HG03095 (cell line): ENCODE data around the gene CD300E.

Experiments
- ATAC-seq: cut with Tn5 transposase; IDR thresholded peaks from one replicate; pipeline ENCODE4 v1.9.1; 2021; ENCODE audit warnings: moderate library complexity; ENCODE audit not compliant: unreplicated experiment

Gene CD300E, protein sequence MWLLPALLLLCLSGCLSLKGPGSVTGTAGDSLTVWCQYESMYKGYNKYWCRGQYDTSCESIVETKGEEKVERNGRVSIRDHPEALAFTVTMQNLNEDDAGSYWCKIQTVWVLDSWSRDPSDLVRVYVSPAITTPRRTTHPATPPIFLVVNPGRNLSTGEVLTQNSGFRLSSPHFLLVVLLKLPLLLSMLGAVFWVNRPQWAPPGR

DNA sequence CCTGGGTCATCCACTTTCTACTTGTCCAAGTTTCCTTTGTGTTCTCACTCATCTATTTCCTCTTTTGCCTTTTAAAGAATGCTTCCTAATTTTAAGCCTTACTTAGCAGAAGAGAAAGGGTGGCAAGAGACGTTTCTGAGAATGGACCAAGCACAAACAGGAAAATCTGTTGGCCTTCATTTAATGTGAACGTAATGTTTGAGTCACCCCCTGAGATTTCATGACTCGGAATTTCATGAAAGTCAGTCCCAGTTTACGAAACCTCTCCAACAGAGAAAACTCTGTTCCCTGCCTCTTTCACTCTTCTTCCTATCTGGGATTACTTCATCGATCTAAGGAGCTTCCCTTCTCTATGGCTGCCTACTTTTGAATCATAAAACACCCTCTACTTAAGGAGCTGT lies at the start of gene CD300E:
CD300E (minus strand) TSS at position 46 of the 401 bp plus-strand sequence. CDS start 117 bp downstream, outside the sequence.
- no peak for ATAC-seq

DNA sequence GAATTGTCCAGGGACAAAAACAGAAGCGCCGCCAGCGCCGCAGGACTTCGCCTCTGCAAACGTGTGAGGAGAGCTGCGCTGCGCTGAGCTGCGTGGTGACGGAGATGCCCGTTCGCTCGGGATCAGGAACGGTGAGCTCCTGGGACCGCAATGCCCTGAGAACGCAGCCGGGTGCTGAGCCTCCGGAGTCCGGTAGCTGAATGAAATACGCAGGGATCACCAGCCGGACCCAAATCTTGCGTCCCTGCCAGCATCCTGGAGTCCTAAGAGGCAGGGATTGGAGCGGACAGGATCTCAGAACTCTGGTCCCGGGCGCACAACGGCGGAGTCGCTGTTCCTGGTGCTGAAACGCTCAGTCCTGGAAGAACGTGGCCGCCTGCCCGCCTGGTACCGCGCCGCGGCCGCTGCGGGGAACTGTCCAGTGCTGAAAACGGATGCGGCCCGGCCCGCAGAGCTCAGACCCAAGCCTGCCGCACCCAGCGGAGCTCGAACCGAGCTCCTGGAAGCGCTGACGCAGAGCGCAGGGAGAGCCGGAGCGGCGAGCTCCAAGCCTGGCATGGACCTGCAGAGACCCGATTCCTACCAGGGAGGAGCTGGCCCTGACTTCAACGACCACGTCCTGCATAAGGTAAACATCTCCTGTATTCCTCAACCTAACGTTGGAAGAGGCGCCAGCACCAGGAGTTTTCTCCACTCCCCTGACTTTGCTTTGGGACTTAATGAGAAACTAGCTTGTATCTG lies 47.7 kb upstream of the CD300E start:
- ATAC-seq, result no peak

DNA sequence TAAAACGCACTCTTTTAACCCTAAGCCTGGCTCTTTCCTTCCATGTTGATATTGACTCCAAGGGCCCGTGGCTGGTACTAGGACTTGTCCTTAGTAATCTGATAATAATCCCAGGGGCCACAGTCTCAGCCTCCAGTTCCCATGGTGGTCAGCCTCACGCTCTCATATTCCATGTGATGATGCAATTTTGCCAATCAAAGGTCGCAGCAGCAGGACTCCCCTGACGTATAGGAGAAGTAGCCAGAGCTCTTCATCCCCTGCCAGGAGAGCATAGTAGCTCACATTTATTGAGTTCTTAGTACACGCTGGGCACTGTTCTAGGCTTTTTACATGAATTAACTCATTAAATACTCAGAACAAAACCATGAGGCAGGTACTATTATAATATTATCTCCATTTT lies 46.8 kb upstream of the CD300E start:
- ATAC-seq, result no peak

DNA sequence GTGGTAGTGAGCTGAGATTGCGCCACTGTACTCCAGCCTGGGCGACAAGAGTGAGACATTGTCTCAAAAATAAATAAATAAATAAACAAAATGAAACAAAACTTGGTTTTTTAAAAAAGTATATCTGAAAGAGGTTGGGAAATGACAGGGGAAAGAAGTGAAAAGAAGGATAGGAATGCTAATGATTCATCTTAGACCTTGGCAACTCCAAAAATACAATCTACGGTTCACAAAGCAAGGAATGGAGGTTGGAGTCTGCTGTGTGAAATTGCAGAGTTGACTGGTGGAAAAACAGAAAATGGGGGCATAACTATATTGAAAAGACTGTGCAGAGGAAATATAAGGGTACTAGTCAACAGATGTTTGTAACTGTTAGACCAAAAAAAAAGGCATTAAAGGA lies 40.0 kb upstream of the CD300E start:
- ATAC-seq, result no peak

DNA sequence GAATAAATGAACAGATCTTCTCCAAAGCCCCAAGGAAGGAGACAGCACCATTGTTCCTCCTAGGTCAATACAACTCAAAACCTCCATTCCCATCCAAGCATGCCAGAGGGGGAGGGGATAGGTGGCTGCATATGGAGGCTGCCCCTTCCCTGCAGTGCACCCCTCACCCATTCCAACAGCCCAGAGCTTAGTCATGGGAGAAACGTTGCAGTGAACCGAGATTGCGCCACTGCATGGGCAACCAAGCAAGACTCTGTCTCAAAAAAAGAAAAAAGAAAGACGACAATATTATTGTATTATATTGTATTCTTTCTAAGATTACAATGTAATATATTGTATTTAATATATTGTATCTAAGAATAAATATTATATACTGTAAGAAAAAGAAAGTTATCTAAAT lies 36.4 kb upstream of the CD300E start:
- no peak for ATAC-seq

DNA sequence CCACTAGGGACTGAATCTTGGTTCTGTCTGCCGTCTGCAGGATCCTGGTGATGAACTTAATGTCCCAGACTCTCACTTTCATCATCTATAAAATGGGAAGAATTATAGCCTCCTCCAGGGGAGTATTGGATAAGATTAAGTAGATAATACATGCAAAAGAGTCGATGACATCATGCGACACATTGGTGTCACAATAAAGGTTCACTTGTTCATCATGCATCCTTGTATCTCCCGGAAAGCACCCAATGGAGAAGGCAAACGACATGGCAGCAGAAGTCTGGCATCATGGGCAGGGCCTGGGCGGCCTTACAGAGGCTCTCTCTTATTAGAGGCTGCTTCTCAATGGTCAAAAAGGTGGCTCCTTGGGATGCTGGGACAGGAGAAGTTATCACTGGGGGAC lies 35.1 kb upstream of the CD300E start:
- no peak for ATAC-seq

DNA sequence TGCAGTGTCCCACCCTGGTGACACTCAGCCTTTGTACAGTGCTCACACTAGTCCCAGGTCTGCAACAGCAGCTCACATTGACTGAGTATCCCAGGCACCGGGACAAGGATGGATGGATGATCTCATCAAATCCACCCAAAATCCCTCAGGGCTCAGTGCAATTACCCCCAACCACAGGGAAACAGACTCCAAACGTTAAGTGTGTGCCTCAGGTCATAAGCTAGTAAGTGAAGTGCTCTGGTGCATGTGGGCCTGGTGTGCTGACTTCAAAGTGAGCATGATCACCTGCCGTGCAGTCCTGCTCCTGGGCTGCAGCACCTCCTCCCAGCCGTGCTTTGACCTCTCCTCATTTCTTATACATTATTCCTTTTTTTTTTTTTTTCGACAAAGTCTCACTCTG lies 31.2 kb upstream of the CD300E start:
- no peak for ATAC-seq

DNA sequence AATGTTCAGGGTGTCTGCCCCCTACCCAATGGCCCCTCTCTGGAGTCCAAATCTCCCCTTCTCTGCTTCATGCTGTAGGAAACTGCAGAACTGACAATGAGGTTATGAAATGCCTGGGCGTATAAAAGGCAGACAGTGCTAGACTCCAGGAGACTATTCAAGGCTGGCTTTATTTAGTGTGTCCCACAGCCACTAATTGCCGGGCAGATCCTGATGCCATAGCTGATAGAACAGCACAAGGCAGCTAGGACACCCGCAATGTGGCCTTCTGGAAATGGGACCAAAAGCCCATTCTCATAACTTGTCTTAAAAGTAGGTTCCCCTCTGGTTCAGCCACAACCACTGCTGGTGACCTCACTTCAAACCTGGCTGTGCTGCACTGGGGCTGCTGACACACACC lies 28.5 kb upstream of the CD300E start:
- no peak for ATAC-seq

DNA sequence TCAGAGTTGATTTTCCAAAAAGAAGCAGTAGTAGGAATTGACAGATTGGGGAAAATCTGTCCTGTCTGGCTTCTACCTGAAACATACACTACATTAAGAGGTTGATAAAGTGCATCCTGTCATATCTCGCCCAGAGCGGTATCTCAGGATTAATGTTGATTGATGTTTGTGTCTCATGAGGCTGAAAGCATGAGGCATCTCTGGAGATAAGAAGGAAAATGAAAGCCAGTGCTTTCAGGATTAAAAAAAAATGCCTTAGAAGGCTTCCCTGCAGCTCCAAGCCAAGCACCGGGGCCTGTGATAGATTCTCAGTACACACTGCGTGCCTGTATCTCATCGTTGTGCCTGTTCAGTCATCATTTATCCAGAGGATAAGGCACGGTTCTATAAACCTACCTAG lies 26.4 kb upstream of the CD300E start:
- no peak for ATAC-seq

DNA sequence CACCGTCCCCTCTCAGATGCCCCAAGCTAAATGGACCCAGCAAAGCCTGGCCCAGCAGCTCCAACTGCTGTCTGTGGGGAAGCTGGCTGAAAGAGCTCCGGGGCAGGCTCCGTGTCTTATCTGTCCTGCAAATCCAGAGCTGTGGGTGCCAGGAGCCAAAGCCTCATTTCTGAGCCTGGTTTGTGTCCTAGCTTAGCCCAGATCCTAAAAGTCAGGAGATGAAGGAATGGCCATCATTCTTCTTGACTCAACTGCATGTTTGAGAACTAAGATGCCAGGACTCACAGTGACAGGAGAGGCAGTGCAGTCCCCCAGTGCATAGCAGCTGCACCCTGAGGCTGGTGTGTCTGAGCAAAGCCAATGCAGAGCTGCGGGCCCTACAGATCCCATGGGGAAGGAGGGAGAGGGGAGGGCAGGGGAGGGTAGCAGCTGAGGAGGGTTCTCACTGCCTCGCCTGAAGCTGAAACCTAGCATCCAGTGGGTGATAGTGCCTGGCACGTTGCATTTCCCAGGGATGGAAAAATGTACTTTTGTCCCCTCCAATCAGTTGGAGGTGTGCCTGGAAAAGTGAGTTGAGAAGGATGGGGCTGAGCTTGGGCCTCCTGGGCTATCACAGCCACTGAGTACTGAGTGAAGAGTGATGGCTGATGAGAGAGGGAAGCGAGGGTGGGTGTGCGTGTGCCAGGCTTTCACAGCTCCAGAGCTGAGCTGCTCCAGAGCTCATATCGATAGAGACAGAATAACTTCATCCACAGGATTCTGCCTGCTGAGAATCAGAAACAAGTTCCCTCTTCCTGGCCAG lies 24.5 kb upstream of the CD300E start:
- no peak for ATAC-seq

DNA sequence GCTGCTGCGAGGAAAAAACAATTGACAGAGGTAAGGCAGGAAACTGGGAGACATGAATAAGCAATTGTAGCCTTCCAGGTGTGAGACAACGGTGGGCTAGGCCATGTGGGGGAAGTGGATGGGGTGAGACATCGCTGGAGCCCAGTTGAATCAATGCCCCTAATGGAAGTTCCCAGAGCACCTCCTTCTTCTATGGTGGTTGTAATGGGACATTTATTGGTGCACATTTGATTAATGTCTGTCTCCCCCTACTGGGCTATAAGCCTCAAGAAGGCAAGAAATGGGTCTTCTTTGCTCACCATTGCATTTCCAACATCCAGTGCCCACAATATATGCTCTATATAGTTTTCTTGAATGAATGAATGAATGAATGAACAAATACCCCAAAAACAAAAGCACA lies 22.7 kb upstream of the CD300E start:
- no peak for ATAC-seq

DNA sequence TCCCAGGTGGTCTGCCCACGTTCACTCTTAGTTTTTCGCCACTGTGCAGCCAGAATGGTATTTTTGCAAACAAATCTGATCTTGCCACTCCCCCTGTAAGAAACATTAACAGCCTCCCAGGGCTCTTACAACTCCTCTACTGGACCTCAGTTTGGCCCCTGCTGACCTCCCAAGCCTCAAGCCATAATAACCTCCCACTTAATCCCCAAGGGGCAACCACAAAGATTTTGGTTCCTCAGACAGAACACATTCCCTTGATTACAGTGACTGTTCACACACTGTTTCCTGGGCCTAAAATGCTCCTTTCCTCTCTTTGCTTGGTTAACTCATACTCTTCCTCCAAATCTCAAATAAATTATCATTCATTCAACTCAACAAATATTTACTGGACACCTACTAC lies 21.5 kb upstream of the CD300E start:
- ATAC-seq, result no peak

DNA sequence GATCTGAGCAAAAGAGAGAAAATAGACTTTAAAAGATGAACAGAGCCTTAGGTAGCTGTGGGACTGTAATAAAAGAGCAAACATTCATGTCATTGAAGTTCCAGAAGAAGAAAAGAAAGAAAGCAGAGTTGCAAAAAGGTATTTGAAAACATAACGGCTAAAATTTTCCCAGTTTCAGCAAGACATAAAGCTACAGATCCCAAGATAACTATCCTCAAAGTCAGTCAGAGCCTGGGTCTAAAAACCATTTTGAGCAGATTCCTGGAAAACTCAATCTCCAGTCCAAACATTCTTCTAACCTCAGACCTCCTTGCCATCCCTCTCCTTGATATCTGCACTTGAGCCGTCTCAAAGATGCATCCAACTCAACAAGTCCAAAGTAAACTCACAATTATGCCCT lies 20.9 kb upstream of the CD300E start:
- no peak for ATAC-seq

DNA sequence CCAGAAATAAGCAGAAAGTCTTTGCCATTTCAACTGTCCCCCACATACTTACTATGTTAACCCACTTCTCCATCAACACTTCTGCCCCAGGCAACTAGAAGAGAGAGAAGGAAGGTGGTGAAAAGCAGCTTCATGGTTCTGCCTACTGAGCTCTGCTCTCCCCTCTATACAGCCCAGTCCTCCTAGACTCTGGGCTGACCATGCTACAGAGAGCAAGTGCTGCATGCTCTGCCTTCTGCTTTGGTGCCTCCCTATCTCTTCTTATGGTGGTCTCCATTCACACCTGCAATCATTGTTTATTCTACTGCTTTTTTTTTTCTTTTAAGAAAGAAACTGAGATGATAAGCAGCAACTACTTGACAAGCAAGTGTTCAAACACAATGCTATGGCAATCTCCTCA lies 20.3 kb upstream of the CD300E start:
- no peak for ATAC-seq

DNA sequence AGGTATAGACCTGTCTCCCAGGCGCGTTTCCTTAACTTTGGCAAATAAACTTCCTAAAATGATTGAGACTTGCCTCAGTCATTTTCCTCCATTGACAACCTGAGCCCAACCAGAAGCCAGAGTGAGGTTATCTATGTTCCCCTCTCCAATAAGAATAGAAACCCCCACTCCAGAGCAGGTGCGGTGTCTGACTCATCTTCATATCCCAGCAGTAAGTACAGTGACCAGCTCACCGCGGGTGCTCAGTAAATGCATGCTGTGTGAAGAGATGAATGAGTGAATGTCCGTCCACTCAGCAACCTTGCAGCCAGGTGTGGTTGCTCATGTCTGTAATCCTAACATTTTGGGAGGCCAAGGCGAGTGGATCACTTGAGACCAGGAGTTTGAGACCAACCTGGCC lies 19.5 kb upstream of the CD300E start:
- no peak for ATAC-seq

DNA sequence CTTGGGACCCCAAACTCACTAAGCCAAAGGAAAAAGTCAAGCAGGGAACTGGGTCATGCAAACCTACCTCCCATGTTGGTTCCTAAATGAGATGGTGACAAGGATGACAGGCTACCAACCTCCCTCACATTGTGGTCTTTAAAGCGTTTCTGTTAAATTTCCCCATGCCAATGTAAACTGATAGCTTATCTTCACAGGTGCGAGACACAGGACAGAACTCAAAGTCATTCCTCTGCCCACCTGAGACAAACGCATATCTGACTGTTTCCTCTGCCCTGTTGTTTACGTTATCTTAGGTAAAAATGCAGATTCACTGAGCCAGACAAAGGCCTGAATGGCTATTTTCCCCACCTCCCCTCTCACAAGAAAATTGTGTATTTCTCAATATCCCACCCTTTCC lies 19.0 kb upstream of the CD300E start:
- ATAC-seq, result no peak

DNA sequence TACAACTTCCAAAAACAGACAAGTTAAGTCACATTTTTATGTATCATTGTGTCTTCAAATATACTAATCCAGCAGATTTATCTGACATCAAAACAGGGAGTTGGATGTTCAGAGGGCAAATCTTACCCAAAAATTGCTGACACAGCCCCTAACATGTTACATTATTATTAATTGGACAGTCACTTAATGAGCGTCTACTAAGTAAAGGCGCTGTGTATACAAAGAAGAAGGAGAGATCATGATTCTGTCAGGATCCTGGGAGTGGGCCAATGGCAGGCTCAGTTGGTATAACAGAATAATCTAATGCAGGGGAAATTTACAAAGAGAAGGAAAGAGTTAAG lies 18.4 kb upstream of the CD300E start:
- ATAC-seq, result no peak

DNA sequence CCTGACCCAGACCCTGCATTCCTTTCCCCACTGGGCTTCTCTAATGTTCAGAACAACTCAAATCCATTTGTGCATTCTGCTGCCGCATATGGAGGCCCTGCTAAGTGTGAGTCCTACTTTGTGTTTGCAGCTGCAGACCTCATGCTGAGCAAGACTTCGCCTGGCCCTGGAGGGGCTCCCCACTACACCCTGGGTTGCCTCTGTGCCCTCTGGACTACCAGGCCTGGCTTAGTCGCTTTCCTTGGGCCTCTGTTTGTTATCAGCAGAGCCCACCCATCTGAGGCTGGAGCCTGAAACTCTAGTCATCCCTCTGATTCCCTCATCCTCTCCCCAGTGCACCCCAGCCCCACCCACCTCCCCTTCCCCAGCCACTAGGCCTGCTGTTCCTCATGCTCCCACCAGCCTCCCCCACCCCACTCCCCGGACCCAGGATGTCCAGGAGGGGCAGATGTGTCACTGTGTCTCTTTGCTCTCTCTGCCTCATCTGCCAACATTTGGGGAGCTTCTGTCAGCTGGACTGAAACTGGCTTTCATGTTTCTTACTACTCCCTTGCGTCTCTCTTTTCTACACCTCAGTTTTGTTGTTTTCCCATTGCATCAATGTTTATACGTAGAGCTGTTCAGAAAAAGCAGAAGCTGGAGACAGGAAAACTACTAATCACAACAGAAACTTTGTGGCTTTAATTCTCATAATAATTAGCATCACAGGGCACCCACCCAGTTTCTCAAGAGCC lies 17.9 kb upstream of the CD300E start:
- ATAC-seq, result no peak

DNA sequence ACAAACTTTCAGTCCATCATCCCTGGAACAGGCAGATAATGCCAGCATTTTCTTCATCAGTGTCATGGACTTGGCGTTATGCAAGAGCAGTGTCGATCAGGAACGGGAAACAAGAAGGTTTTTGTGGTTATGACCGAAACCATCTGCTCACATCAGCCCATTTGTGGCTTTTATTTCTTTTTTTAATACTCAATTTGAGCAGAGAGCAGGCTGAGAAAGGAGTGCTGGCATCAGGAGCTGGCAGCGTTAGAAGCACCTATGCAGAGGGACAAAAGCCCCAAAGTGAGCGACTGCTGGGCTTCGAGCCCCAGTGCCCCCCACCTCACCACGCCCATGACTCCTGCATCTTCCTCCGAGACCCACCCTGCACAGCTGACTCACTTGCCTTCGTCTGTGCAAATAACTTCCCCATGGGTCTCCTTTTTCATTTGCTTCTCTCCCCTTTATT lies 16.2 kb upstream of the CD300E start:
- no peak for ATAC-seq

DNA sequence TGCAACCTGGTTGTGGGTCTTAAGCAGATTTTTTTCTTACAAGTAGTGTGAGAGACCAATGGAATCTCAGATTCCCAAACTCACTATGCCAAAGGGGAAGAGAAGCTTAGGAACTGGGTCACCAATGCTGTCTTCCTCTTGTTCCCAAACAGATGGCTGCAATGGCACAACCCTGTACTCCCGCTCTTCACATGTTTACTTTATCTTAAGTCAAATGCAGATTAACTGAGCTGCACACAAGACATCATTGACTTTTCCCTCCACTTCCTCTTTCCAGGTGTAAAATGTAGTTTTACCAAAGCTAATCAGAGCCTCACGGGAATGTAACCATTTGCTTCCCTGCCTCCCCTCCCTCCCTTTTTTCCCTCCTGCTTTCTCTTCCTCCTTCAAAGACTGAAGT lies 14.4 kb upstream of the CD300E start:
- no peak for ATAC-seq

DNA sequence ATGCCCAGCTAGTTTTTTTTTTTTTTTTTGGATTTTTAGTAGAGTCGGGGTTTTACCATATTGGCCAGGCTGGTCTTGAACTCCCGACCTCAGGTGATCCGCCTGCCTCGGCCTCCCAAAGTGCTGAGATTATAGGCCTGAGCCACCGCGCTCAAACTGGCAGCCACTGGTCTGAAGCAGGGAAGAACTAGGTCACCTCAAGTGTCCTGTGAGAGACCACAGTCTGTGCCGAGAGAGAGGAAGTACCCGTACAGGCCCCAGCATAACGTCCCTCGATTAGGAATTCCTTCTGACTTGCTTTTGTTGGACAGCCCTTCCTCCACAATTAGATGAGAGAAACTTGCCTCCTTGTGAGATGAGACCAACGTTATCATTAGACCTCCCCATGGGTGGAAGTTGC lies 13.7 kb upstream of the CD300E start:
- no peak for ATAC-seq
